Activated CD4-positive, alpha-beta T cell treated with anti-CD3 and anti-CD28 coated beads, Interleukin-2, Interleukin-6, amounts not matched to agents 100 ng/mL and 50 ng/mL, durations not matched to agents 16 hours and 8 hours (primary cell): ENCODE results near the gene ZNRF1.
"Not testable (repeated sequence)": the region's sequence is repeated elsewhere in the genome, so short reads cannot be mapped to it uniquely, and the experiment has no call there.

Source experiments
- DNase-seq: peaks from one replicate; pipeline ENCODE4 v3.0.0-alpha.2; 2020

Gene ZNRF1

GRCh38 chr16:75116081-75116910 lies 117.5 kb downstream of the ZNRF1 start, which contains the start of gene LDHD:
TSS of gene LDHD (minus strand) at chr16:75116780. CDS start at chr16:75116720, 60 bp downstream.
- no peak for DNase-seq

DNA sequence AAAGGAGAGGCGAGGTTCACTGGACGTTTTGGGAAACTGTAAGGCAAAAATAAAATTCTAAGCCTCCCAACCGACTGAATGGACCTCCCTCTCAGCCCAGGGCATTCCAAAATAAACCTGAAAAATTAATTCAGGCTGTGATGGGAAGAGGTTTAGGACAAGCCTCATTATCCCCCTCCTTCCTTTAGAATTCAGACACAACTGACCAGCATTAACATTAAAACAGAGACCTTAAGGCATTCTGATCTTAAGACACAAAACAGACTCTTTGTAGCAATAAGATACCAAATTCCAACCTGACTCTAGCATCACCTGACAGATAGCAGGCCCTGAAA lies 118.1 kb downstream of the ZNRF1 start:
- no peak for DNase-seq

DNA sequence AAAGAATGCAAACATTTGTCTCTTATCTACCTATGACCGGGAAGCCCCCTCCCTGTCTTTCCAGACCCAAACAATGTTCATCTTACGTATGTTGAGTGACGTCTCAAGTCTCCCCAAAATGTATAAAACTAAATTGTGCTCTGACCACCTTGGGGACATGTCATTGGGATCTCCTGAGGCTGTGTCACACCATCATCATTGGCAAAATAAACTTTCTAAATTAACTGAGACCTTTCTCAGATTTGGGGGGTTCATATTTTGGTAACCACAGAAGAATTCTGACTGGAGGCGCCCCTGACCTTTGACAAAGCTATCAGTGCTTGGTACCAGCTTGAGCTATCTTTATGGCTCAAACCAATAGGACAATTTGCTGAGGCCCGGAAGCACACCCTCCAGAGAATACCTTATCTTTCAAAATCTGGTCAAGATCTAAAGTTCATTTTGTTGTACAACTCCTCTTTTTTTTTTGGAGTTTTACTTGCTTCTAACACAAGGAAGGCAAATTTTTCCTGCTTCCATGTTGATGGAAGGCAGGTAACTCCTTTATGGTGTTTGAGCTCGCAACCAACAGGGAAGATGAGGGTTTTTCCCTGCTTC lies 120.2 kb downstream of the ZNRF1 start:
- DNase-seq, result no peak

DNA sequence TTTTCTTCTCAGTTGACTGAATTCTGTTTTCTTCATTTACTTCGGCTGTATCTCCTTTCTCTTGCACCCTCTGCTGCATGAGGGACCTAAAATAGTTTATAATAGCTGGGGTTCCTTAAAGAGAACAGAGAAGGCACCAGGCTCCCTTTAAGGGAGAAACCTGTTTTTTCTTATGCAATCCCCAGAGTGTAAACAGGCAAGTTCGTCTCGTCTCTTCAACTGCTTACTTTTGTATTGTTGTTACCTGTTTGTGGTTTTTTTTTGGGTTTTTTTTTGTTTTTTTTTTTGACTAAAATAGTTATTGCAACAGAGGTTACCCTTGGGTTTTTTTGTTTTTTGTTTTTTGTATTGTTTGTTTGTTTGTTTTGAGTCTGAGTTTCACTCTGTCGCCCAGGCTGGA lies 121.4 kb downstream of the ZNRF1 start:
- DNase-seq, result no peak

DNA sequence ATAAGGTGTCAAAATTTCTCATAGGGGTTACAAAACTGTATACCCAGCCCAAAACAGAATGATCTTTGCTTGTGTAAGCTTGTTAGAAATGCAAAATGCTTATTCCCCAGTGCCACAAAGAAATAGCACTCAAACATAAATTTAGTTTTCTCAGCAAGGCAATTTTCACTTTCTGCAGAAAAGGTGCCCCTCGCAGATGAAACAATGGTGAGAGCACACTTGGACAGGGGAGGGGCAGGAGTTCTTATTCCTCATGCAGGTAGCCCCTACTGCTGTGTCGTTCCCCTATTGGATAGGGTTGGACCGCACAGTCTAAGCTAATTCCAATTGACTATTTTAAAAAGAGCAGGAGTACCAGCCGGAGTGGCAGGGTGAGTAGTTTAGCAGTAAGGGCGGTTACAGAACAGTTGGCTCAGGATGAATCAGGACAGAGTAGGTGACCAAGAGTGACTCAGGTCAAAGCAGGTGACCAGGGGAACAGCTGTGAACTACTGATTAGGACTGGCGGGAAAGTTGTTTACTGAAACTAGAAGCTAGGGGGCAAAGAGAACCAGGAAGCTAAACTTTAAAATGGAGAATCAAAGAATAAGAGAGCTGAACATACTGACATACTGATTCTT lies 123.2 kb downstream of the ZNRF1 start:
- no peak for DNase-seq

GRCh38 chr16:75122609-75123008 lies 123.8 kb downstream of the ZNRF1 start:
- DNase-seq, result no peak

- DNase-seq, result no peak
These were observed 129.0 kb downstream of the ZNRF1 start for GRCh38 chr16:75127713-75128415.

DNA sequence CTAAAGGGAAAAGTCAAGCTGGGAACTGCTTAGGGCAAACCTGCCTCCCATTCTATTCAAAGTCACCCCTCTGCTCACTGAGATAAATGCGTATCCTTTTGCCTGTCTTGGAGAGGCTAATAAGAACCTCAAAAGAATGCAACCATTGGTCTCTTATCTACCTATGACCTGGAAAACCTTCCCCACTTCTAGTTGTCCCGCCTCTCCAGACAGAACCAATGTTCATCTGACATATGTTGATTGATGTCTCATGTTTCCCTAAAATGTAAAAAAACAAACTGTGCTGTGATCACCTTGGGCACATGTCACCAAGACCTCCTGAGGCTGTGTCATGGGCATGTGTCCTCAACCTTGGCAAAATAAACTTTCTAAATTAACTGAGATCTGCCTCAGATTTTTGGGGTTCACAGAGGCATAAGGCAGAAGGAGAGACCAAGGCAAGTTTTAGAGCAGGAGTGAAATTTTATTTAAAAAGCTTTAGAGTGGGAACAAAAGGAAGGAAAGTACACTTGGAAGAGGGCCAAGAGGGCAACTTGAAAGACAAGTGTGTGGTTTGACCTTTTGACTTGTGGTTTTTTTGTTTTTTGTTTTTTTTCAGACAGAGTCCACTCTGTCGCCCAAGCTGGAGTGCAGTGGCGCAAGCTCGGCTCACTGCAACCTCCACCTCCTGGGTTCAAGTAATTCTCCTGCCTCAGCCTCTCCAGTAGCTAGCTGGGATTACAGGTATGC lies 130.8 kb downstream of the ZNRF1 start:
- not testable (repeated sequence) for DNase-seq

DNA sequence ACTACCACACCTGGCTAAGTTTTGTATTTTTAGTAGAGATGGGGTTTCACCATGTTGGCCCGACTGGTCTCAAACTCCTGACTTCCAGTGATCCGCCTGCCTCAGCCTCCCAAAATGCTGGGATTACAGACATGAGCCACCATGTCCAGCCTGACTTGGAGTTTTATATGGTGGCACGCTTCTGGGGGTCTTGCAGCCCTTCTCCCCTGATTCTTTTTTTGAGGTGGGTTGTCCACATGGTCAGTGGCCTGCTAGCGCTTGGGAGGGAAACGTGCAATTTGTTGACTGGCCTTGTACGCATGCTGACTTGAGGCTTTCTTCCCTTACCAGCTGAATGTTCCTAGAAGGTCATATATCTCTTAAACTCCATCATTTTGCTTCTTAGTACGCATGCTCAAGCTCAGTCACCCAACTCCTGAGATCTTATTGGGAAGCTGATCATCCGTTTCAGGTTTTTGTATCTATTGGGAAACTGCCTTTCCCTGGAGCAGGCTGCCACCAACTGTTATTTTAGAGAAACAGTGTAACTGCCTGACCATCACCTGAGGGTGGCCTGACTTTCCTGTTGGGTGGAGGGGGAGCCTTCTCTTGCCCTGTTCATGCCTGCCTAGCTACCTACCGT lies 131.4 kb downstream of the ZNRF1 start:
- DNase-seq, result no peak

DNA sequence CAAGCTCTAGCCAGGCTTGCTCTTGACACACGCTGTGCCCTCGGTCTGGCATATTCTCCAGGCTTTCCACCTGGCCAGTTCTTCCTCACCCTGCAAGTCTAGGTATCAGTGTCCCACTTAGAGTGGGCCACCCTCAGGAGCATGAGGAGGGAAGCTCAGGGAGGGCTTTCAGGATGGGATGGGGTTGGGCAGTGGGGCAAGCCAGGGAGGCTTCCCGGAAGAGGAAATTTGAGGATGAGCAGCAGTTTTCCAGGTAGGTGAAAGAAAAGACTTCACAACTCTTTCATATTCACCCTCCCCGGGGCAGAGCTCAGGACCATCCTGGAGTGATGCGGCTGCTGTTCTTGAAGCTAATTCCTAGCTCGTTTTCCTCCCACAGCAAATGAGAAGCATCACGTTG lies 132.3 kb downstream of the ZNRF1 start:
- no peak for DNase-seq

DNA sequence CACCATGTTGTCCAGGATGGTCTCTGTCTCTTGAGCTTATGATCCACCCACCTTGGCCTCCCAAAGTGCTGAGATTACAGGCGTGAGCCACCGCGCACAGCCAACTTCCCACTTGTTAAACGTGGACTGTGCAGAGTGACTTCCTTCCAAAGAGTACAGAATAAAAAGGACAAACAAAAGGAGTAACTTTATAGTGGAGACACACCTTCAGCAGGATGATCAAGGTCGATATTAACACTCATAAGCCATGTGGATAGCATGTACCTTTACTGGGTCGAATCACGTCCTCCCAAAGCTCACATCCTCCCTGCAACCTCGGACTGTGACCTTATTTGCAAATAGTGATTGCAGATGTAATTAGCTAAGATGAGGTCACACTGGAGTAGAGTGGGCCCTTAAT lies 139.4 kb downstream of the ZNRF1 start:
- no peak for DNase-seq

DNA sequence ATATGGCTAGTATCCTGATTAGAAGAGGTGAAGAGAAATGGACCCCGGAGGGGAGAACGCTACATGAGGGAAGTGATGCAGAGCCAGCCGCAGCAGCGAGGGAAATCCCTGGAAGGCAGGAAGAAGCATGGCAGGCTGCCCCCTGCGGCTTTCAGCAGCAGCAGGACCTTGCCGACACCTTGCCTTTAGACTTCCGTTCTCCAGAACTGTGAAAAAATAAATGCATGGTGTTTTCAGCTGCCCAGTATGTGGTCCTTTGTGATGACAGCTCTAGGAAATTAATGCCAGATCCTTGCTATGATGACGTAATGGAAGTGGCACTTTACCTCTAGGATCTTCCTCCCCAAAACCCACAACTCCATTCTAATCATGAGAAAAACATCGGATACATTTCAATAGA lies 139.8 kb downstream of the ZNRF1 start:
- DNase-seq, result peak; percentile 8

- no peak for DNase-seq
These were observed 140.7 kb downstream of the ZNRF1 start for GRCh38 chr16:75139498-75139897.

GRCh38 chr16:75143941-75144340 lies 145.1 kb downstream of the ZNRF1 start:
- DNase-seq, result no peak

DNA sequence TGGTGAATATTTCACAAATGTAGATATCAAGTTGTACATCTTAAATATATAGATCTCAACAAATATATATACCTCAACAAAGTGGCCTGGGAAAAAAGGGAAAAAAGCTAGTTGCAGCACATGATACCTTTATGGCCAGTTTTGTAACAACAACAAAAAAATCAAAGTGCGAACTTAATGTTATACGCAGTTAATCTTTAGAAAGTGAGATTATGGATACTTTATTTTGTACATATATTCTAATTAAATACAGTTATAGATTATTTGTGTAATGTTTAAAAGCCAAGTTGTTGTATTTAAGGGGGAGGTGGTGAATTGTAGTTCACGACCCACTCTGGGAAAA lies 149.1 kb downstream of the ZNRF1 start:
- DNase-seq, result no peak

- DNase-seq, result peak; percentile 97
These were observed 149.7 kb downstream of the ZNRF1 start, which contains the start of gene ZFP1 for GRCh38 chr16:75148311-75149195. TSS of gene ZFP1 (plus strand) at chr16:75148524. CDS start at chr16:75152952, 4,428 bp downstream.

- DNase-seq, result no peak
These were observed 153.0 kb downstream of the ZNRF1 start for GRCh38 chr16:75151798-75152197.

DNA sequence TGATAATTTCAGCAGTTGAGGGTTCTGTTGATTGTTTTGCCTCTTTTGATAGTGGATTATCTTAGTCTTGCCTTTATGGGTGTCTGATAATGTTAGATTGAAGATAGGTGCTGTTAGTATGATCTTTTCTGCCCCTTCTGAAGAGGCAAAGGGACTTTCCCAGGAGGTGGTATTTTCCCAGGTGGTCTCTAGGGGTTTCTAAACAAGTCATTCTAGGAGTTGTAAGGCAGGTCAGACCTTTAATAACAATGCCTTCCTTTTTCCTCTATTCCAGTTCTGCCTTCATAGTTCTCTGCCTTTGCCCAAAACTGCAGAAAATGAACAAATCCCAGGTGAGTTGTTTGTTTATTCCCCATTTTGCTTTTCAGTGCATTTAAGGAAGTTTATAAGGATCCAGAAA lies 153.8 kb downstream of the ZNRF1 start:
- no peak for DNase-seq

DNA sequence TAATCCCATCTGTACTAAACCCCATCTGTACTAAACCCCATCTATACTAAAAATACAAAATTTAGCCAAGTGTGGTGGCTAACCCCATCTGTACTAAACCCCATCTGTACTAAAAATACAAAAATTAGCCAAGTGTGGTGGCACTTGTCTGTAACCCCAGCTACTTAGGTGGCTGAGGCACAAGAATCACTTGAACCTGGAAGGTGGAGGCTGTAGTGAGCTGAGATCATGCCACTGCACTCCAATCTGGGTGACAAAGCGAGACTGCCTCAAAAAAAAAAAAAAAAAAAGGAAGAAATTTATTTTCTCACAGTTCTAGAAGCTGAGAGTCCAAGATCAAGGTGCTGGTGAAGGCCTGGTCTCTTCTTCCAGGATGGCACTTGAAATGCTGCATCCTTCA lies 161.6 kb downstream of the ZNRF1 start:
- DNase-seq, result no peak
